Measurements from ENCODE around the gene EVA1C. TPM values are rescaled to one million over a fixed set of nuclear protein-coding genes. Genes with fewer than 3 reads are reported as not detected.

EVA1C gene
- total and polyA plus RNA-seq, 9 of the 15 experiments (the other 6 are each of a cell fraction or from before 2014, with no cell fraction given): 0.22 TPM; not detected in 8

DNA sequence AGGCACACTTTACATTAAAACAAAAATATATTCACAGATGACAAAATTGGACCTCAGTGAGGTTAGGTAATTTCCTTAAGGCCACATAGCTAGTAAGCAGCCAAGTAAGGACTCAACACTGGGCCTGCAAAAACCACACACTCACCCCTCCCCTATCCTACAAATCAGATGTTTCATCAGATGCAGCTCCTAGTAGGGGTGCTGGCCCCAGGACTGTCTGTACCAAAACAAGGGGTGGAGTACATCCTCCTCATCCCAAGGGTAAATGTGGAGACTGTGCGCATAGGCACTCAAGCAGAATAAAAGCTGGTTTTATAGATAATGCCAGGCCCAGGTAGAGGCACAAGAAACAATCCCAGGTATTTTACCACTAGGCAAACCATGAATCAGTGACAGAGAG is 45.3 kb upstream of the EVA1C start:
- BruUV-seq (replicated peaks): no TSS peak
- H2AFZ ChIP-seq (ENCODE audit: low read depth, low read length): no peak overlapping the region
- no peak overlapping the region for H3K27ac ChIP-seq (ENCODE audit: extremely low read depth, low read depth, low read length)
- H3K9me3 ChIP-seq (replicated peaks; ENCODE audit: control insufficient read depth, insufficient read depth, low read depth, low read length): no peaks in the 10 kb centered on the region
- H3K4me1 ChIP-seq (replicated peaks in 1 of 2; ENCODE audit: control insufficient read depth in 2 of 2, insufficient read depth in 2 of 2, low read length in 2 of 2): no peaks in the 10 kb centered on the region
- peaks cover 99% of the 10 kb centered on the region for H3K36me3 ChIP-seq (ENCODE audit: control insufficient read depth, insufficient read depth, low read length)
- no peak overlapping the region for H3K4me2 ChIP-seq (ENCODE audit: insufficient read depth, low read length)
- ATAC-seq: no peak
- H3K9ac ChIP-seq (ENCODE audit: insufficient read depth in 1 of 2, low read depth in 2 of 2, low read length in 2 of 2): no peak overlapping the region
- H3K9me1 ChIP-seq (ENCODE audit: control insufficient read depth, insufficient read depth, low read length): no peaks in the 10 kb centered on the region
- in situ Hi-C loops (cut with MboI): no loop called here
- 88% methylated on average over 1 of the region's 1 CpG for WGBS (ENCODE audit: insufficient coverage, low coverage, missing lambda C conversion rate)
- no peaks in the 10 kb centered on the region for H3K79me2 ChIP-seq (ENCODE audit: control insufficient read depth, insufficient read depth, low read length)
- CTCF ChIA-PET (ENCODE audit: low intra/inter-chr PET ratio): no interaction called here
- DNase-seq (ENCODE audit: extremely low read depth in 1 of 4, low spot score in 3 of 4): no peak
- H3K27me3 ChIP-seq (ENCODE audit: control insufficient read depth in 2 of 2, insufficient read depth in 2 of 2, low read length in 2 of 2): no peaks in the 10 kb centered on the region
- POLR2A ChIA-PET: no interaction called here
- H4K20me1 ChIP-seq (replicated peaks; ENCODE audit: control insufficient read depth, insufficient read depth, low read length): 0 out of 2 replicates have a peak, but pooled peaks cover 4% of the 10 kb centered on the region
- intact Hi-C loops (cut with micrococcal nuclease): no loop called here
- no peak for FAIRE-seq
- H3K4me3 ChIP-seq: no peak overlapping the region
- TF ChIP-seq ZNF830 (CRISPR knock-in tag; IDR thresholded peaks at IDR 0.05) (no peak), RBBP5 (IDR thresholded peaks at IDR 0.05; ENCODE audit: borderline replicate concordance, insufficient read depth, low read length, poor library complexity, severe bottlenecking) (no peak), NELFE (IDR thresholded peaks at IDR 0.05; ENCODE audit: insufficient read depth, insufficient read length) (no peak), TRIM28 (IDR thresholded peaks at IDR 0.05) (no peak), RFX5 (IDR thresholded peaks at IDR 0.05; ENCODE audit: low read depth, low read length) (no peak), SREBF2 (CRISPR knock-in tag; IDR thresholded peaks at IDR 0.05) (no peak), CBX1 (IDR thresholded peaks at IDR 0.05; ENCODE audit: low read depth) (no peak)
- TF ChIP-seq, protein P1, sequence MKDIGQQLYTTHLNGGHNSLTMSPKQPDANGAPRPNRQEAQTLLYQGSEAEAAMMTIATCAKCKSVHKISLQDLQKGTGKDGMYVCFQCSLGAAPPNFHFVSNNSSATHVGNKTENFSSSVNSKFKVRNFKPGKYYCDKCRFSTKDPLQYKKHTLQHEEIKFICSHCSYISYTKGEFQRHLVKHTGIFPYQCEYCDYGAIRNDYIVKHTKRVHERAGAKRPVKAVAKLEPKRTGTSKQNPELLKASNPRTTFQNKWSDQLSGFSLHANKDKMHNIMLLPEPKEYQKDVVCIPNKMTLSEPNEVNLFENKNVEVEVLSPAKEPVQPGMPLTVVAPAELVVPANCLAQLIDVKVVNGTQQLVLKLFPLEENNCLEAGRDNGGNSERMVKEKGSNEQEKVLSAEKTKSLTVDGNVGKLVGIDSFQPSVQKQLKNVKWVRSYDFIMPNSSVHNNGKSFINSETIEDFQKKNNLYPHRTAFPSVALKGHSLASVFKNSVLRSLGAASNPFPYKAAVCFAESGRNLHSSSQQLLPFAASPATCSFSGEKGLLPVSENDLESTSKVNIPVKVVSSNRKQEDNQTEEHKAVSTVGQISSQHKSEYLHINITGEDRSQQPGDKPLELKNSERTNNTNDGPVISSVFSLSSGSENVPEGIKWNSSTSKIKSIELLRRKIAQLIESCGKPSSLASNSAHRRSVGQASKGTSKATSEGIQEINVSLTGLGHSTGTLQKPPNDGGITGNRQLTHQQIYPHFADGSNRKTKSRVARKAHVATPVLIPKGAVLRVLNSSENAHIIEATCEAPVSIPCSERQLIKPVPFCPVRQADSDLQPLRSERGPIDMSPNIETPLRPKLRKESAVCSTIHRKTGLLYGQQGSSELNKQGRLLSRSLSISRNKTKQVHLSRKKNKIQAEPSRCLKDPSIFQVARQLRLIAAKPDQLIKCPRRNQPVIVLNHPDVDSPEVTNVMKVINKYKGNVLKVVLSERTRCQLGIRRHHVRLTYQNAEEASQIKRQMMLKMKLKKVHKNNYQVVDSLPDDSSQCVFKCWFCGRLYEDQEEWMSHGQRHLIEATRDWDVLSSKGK (CRISPR knock-in tag; IDR thresholded peaks at IDR 0.05): no peak
- TF ChIP-seq, protein P2, sequence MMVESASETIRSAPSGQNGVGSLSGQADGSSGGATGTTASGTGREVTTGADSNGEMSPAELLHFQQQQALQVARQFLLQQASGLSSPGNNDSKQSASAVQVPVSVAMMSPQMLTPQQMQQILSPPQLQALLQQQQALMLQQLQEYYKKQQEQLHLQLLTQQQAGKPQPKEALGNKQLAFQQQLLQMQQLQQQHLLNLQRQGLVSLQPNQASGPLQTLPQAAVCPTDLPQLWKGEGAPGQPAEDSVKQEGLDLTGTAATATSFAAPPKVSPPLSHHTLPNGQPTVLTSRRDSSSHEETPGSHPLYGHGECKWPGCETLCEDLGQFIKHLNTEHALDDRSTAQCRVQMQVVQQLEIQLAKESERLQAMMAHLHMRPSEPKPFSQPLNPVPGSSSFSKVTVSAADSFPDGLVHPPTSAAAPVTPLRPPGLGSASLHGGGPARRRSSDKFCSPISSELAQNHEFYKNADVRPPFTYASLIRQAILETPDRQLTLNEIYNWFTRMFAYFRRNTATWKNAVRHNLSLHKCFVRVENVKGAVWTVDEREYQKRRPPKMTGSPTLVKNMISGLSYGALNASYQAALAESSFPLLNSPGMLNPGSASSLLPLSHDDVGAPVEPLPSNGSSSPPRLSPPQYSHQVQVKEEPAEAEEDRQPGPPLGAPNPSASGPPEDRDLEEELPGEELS (CRISPR knock-in tag; IDR thresholded peaks at IDR 0.05; ENCODE audit: borderline replicate concordance): no peak
- TF ChIP-seq, protein P3, sequence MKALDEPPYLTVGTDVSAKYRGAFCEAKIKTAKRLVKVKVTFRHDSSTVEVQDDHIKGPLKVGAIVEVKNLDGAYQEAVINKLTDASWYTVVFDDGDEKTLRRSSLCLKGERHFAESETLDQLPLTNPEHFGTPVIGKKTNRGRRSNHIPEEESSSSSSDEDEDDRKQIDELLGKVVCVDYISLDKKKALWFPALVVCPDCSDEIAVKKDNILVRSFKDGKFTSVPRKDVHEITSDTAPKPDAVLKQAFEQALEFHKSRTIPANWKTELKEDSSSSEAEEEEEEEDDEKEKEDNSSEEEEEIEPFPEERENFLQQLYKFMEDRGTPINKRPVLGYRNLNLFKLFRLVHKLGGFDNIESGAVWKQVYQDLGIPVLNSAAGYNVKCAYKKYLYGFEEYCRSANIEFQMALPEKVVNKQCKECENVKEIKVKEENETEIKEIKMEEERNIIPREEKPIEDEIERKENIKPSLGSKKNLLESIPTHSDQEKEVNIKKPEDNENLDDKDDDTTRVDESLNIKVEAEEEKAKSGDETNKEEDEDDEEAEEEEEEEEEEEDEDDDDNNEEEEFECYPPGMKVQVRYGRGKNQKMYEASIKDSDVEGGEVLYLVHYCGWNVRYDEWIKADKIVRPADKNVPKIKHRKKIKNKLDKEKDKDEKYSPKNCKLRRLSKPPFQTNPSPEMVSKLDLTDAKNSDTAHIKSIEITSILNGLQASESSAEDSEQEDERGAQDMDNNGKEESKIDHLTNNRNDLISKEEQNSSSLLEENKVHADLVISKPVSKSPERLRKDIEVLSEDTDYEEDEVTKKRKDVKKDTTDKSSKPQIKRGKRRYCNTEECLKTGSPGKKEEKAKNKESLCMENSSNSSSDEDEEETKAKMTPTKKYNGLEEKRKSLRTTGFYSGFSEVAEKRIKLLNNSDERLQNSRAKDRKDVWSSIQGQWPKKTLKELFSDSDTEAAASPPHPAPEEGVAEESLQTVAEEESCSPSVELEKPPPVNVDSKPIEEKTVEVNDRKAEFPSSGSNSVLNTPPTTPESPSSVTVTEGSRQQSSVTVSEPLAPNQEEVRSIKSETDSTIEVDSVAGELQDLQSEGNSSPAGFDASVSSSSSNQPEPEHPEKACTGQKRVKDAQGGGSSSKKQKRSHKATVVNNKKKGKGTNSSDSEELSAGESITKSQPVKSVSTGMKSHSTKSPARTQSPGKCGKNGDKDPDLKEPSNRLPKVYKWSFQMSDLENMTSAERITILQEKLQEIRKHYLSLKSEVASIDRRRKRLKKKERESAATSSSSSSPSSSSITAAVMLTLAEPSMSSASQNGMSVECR (CRISPR knock-in tag; IDR thresholded peaks at IDR 0.05): no peak
- TF ChIP-seq, protein P4, sequence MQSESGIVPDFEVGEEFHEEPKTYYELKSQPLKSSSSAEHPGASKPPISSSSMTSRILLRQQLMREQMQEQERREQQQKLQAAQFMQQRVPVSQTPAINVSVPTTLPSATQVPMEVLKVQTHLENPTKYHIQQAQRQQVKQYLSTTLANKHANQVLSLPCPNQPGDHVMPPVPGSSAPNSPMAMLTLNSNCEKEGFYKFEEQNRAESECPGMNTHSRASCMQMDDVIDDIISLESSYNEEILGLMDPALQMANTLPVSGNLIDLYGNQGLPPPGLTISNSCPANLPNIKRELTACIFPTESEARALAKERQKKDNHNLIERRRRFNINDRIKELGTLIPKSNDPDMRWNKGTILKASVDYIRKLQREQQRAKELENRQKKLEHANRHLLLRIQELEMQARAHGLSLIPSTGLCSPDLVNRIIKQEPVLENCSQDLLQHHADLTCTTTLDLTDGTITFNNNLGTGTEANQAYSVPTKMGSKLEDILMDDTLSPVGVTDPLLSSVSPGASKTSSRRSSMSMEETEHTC (IDR thresholded peaks at IDR 0.05): no peak
